Measurements from ENCODE around the gene OSBPL6. TPM values are rescaled to one million over a fixed set of nuclear protein-coding genes. Genes with fewer than 3 reads are reported as not detected.

Gene OSBPL6
- total RNA-seq, 1 donor from 2014 or later = 6.9 TPM

DNA sequence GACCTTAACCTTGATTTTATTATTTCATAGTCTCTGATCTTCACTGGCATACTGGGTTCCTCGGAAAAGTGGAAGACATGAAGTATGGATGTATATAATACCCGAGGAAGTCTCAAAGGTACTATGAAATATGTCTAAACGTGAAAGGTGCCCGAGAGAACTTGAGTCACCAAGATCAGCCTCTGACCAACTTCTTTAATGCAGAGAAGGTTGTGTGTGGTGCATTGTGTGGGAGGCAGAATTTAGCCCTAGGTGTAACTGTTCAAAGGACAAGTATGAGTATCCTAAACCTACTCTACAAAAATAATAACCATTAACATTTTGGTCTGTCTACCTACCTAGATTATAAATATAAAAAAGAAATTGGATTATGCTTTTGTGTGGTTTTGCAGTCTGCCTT lies 36.1 kb downstream of the OSBPL6 start:
- H3K27me3 Mint-ChIP-seq = no peaks in the 10 kb centered on the region
- no peak for DNase-seq (ENCODE audit: extremely low spot score, unreplicated experiment)
- no peaks in the 10 kb centered on the region for H3K9me3 Mint-ChIP-seq
- H3K4me1 Mint-ChIP-seq (ENCODE audit: unreplicated experiment) = no peaks in the 10 kb centered on the region
- no peak overlapping the region for H3K4me3 Mint-ChIP-seq
- H3K36me3 Mint-ChIP-seq = no peaks in the 10 kb centered on the region
- TF ChIP-seq, protein P1, sequence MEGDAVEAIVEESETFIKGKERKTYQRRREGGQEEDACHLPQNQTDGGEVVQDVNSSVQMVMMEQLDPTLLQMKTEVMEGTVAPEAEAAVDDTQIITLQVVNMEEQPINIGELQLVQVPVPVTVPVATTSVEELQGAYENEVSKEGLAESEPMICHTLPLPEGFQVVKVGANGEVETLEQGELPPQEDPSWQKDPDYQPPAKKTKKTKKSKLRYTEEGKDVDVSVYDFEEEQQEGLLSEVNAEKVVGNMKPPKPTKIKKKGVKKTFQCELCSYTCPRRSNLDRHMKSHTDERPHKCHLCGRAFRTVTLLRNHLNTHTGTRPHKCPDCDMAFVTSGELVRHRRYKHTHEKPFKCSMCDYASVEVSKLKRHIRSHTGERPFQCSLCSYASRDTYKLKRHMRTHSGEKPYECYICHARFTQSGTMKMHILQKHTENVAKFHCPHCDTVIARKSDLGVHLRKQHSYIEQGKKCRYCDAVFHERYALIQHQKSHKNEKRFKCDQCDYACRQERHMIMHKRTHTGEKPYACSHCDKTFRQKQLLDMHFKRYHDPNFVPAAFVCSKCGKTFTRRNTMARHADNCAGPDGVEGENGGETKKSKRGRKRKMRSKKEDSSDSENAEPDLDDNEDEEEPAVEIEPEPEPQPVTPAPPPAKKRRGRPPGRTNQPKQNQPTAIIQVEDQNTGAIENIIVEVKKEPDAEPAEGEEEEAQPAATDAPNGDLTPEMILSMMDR (conservative IDR thresholded peaks at IDR 0.05) = no peak
- H3K27ac Mint-ChIP-seq = no peak overlapping the region

DNA sequence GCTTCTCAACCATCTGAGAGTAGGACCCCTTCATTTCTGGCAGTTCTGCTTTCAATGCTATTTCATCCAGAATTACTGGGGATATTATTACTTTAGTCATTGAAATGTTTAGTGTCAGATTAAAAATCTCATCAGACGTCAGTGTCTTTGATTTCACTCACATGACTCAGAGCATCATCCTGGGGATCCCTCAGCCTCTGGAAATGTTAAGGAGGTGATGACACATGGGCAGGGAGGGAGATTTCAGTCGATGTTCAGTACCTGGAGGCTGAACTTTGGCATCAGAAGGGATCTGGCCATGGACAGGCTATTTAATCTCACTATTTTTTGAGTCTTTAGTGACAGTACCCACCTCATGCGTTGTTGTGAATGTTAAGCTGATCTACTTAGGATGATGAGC lies 39.1 kb downstream of the OSBPL6 start:
- no peak overlapping the region for H3K4me3 Mint-ChIP-seq
- no peaks in the 10 kb centered on the region for H3K9me3 Mint-ChIP-seq
- H3K27ac Mint-ChIP-seq = no peak overlapping the region
- H3K4me1 Mint-ChIP-seq (ENCODE audit: unreplicated experiment) = no peaks in the 10 kb centered on the region
- no peak for DNase-seq (ENCODE audit: extremely low spot score, unreplicated experiment)
- peaks cover 4% of the 10 kb centered on the region for H3K36me3 Mint-ChIP-seq
- no peaks in the 10 kb centered on the region for H3K27me3 Mint-ChIP-seq
- TF ChIP-seq, protein P1 (conservative IDR thresholded peaks at IDR 0.05) = no peak

DNA sequence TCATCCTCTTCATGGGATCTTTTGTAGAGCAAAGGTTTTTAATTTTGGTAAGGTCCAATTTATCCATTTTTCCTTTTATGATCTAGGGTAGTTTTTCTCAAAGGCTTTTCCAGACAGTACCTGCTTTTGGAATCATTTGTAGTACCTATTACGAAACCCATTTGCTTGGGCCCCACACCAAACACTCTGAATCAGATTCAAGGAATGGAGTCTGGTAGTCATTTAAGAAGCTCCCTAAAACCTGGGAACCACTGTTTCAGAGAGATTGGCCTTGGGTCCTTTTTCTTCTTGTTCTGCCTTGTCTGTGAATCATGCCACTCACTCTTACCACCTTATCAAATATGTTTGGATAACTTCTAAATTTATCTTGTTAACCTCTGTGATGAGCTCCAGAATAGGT lies 40.3 kb downstream of the OSBPL6 start:
- no peaks in the 10 kb centered on the region for H3K9me3 Mint-ChIP-seq
- TF ChIP-seq, protein P1 (conservative IDR thresholded peaks at IDR 0.05) = no peak
- H3K27me3 Mint-ChIP-seq = no peaks in the 10 kb centered on the region
- no peaks in the 10 kb centered on the region for H3K4me1 Mint-ChIP-seq (ENCODE audit: unreplicated experiment)
- DNase-seq (ENCODE audit: extremely low spot score, unreplicated experiment) = no peak
- peaks cover 4% of the 10 kb centered on the region for H3K36me3 Mint-ChIP-seq
- no peak overlapping the region for H3K4me3 Mint-ChIP-seq
- H3K27ac Mint-ChIP-seq = no peak overlapping the region

- Mint-ChIP-seq H3K9me3 (no peaks in the 10 kb centered on the region), H3K4me3 (no peak overlapping the region), H3K27me3 (no peaks in the 10 kb centered on the region), H3K36me3 (peaks cover 4% of the 10 kb centered on the region), H3K4me1 (ENCODE audit: unreplicated experiment) (peaks cover 6% of the 10 kb centered on the region), H3K27ac (no peak overlapping the region)
- TF ChIP-seq, protein P1 (conservative IDR thresholded peaks at IDR 0.05) = no peak
- no peak for DNase-seq (ENCODE audit: extremely low spot score, unreplicated experiment)
These were observed 43.3 kb downstream of the OSBPL6 start for GRCh38 chr2:178237488-178238153.

DNA sequence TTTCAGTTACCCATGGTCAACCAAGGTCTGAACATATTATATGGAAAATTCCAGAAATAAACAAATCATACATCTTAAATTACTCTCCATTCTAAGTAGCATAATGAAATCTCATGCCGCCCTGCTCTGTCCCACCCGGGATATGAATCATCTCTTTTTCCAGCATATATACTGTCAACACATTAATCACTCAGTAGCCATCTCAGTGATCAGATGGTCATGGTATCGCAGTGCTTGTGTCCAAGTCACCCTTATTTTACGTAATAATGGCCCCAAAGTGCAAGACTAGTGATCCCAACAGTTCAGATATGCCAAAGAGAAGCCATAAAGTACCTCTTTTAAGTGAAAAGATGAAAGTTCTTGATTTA lies 43.8 kb downstream of the OSBPL6 start:
- TF ChIP-seq, protein P1 (conservative IDR thresholded peaks at IDR 0.05) = no peak
- no peaks in the 10 kb centered on the region for H3K9me3 Mint-ChIP-seq
- H3K27me3 Mint-ChIP-seq = no peaks in the 10 kb centered on the region
- H3K4me3 Mint-ChIP-seq = no peak overlapping the region
- no peak overlapping the region for H3K27ac Mint-ChIP-seq
- H3K4me1 Mint-ChIP-seq (ENCODE audit: unreplicated experiment) = peaks cover 6% of the 10 kb centered on the region
- DNase-seq (ENCODE audit: extremely low spot score, unreplicated experiment) = no peak
- peaks cover 4% of the 10 kb centered on the region for H3K36me3 Mint-ChIP-seq

DNA sequence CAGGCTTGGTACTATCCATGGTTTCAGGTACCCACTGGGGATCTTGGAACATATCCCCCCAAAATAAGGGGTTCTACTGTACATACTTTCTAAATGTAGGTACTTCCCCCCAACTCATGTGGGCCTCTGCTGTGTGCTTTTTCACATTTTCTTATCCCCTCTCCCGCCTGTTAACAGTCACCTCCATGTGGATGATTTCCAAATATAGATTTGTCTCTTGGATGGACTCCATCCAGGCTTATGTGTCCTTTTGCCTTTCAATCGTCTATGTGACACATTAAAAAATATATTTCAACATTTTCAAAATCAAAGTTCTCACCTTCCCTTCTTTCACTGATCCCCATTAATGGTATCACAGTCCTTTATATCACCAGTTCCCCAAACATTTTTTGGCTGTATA lies 44.4 kb downstream of the OSBPL6 start:
- H3K4me3 Mint-ChIP-seq = no peak overlapping the region
- no peaks in the 10 kb centered on the region for H3K9me3 Mint-ChIP-seq
- no peaks in the 10 kb centered on the region for H3K27me3 Mint-ChIP-seq
- H3K4me1 Mint-ChIP-seq (ENCODE audit: unreplicated experiment) = peaks cover 6% of the 10 kb centered on the region
- no peak overlapping the region for H3K27ac Mint-ChIP-seq
- TF ChIP-seq, protein P1 (conservative IDR thresholded peaks at IDR 0.05) = no peak
- DNase-seq (ENCODE audit: extremely low spot score, unreplicated experiment) = no peak
- peaks cover 4% of the 10 kb centered on the region for H3K36me3 Mint-ChIP-seq
